ENCODE measurements around the gene LARP1.
"Not testable (repeated sequence)": the region's sequence is repeated elsewhere in the genome, so short reads cannot be mapped to it uniquely, and the experiment has no call there.

The LARP1 gene

GRCh38 chr5:154755361-154756008 lies at the start of gene LARP1:
Gene LARP1, plus strand, starts transcription at chr5:154755377. Its CDS starts 381 bp downstream, at chr5:154755758.
- DNase-seq = peak in 1 of 2 donors; percentile 16

- DNase-seq = no peak
Measured at GRCh38 chr5:154706416-154706815, 48.8 kb upstream of the LARP1 start.

- no peak for DNase-seq
Measured at GRCh38 chr5:154707641-154708040, 47.5 kb upstream of the LARP1 start.

- DNase-seq = no peak
Measured at GRCh38 chr5:154708207-154708606, 47.0 kb upstream of the LARP1 start.

GRCh38 chr5:154708846-154709245 lies 46.3 kb upstream of the LARP1 start:
- peak in 1 of 2 donors; percentile 48 for DNase-seq

- no peak for DNase-seq
Measured at GRCh38 chr5:154709368-154710305, 45.5 kb upstream of the LARP1 start.

GRCh38 chr5:154712518-154713437 lies 42.4 kb upstream of the LARP1 start:
- no peak for DNase-seq

- DNase-seq = no peak
Measured at GRCh38 chr5:154713615-154714125, 41.5 kb upstream of the LARP1 start.

GRCh38 chr5:154714266-154714986 lies 40.8 kb upstream of the LARP1 start:
- DNase-seq = peak; percentile 23 to 30

- no peak for DNase-seq
Measured at GRCh38 chr5:154721481-154722058, 33.6 kb upstream of the LARP1 start.

- no peak for DNase-seq
Measured at GRCh38 chr5:154722097-154722496, 33.1 kb upstream of the LARP1 start.

GRCh38 chr5:154722936-154723335 lies 32.2 kb upstream of the LARP1 start:
- no peak for DNase-seq

GRCh38 chr5:154723740-154724505 lies 31.3 kb upstream of the LARP1 start:
- no peak for DNase-seq

GRCh38 chr5:154727361-154727760 lies 27.8 kb upstream of the LARP1 start:
- no peak for DNase-seq

- DNase-seq = no peak
Measured at GRCh38 chr5:154728939-154729588, 26.1 kb upstream of the LARP1 start.

GRCh38 chr5:154729613-154730012 lies 25.6 kb upstream of the LARP1 start:
- DNase-seq = no peak

GRCh38 chr5:154730761-154731160 lies 24.4 kb upstream of the LARP1 start:
- DNase-seq = not testable (repeated sequence)

GRCh38 chr5:154732212-154732611 lies 23.0 kb upstream of the LARP1 start:
- no peak for DNase-seq

GRCh38 chr5:154734370-154735248 lies 20.6 kb upstream of the LARP1 start:
- no peak for DNase-seq

All from CD4-positive, alpha-beta T cell treated with Interleukin-4 for 1 hour (primary cell).